GM11168 (cell line): ENCODE data around the gene PRRC2B.

ENCODE experiments used
- in situ Hi-C: fragments of 300-500 bp; cut with MboI; formaldehyde crosslinking; loops from one replicate; pipeline ENCODE4 v1.12.0; 2022; ENCODE audit warnings: low sequenced_read_pairs; ENCODE audit not compliant: unreplicated experiment

Gene PRRC2B

GRCh38 chr9:131405428-131405827, 11.5 kb downstream of the PRRC2B start:
- in situ Hi-C loops: no loop called here

- in situ Hi-C loops: no loop called here
These were observed 12.1 kb downstream of the PRRC2B start for GRCh38 chr9:131405858-131406537.

- in situ Hi-C loops: no loop called here
These were observed 12.9 kb downstream of the PRRC2B start for GRCh38 chr9:131406563-131407436.

- in situ Hi-C loops: no loop called here
These were observed 13.9 kb downstream of the PRRC2B start for GRCh38 chr9:131407717-131408195.

- in situ Hi-C loops: no loop called here
These were observed 15.6 kb downstream of the PRRC2B start for GRCh38 chr9:131409458-131409992.

- in situ Hi-C loops: no loop called here
These were observed 16.2 kb downstream of the PRRC2B start for GRCh38 chr9:131410044-131410491.

- in situ Hi-C loops: no loop called here
These were observed 18.1 kb downstream of the PRRC2B start for GRCh38 chr9:131411719-131412681.

- in situ Hi-C loops: no loop called here
These were observed 22.6 kb downstream of the PRRC2B start for GRCh38 chr9:131416509-131416908.

- in situ Hi-C loops: no loop called here
These were observed 23.6 kb downstream of the PRRC2B start for GRCh38 chr9:131417264-131418142.

- in situ Hi-C loops: no loop called here
These were observed 24.5 kb downstream of the PRRC2B start for GRCh38 chr9:131418143-131419025.

GRCh38 chr9:131419026-131419614, 25.2 kb downstream of the PRRC2B start:
- in situ Hi-C loops: no loop called here

- in situ Hi-C loops: no loop called here
These were observed 25.8 kb downstream of the PRRC2B start for GRCh38 chr9:131419716-131420115.

GRCh38 chr9:131420980-131421624, 27.2 kb downstream of the PRRC2B start:
- in situ Hi-C loops: no loop called here

GRCh38 chr9:131421691-131422090, 27.8 kb downstream of the PRRC2B start:
- in situ Hi-C loops: no loop called here

GRCh38 chr9:131422241-131422792, 28.4 kb downstream of the PRRC2B start:
- in situ Hi-C loops: no loop called here

- in situ Hi-C loops: no loop called here
These were observed 29.3 kb downstream of the PRRC2B start for GRCh38 chr9:131423171-131423581.

- in situ Hi-C loops: no loop called here
These were observed 32.7 kb downstream of the PRRC2B start for GRCh38 chr9:131426545-131426944.
